Measurements from ENCODE around the gene SLC44A1. TPM values are rescaled to one million over a fixed set of nuclear protein-coding genes. Genes with fewer than 3 reads are reported as not detected.

Gene SLC44A1
- polyA plus RNA-seq, 2 of the 4 experiments (the other 2 are of a cell fraction), result 19.6 to 27.2 TPM

GRCh38 chr9:105248691-105249090 lies 4.2 kb downstream of the SLC44A1 start:
- H3K4me3 ChIP-seq, result no peak overlapping the region
- no peak overlapping the region for H3K27ac ChIP-seq
- no peaks in the 10 kb centered on the region for H3K9me3 ChIP-seq
- ChIA-PET CTCF (no interaction called here), POLR2A (no interaction called here)
- DNase-seq (ENCODE audit: low read depth in 1 of 2, low spot score in 1 of 2), result no peak
- TF ChIP-seq PHF8 (IDR thresholded peaks at IDR 0.05; ENCODE audit: borderline replicate concordance, low read depth), result no peak
- no peak for TF ChIP-seq EP300 (IDR thresholded peaks at IDR 0.05)
- no peak overlapping the region for H3K4me2 ChIP-seq
- 94% methylated on average over 3 of the region's 3 CpGs for WGBS (ENCODE audit: missing lambda C conversion rate)
- no peak for ATAC-seq
- peaks cover 34% of the 10 kb centered on the region for H3K4me1 ChIP-seq
- no peak for FAIRE-seq

DNA sequence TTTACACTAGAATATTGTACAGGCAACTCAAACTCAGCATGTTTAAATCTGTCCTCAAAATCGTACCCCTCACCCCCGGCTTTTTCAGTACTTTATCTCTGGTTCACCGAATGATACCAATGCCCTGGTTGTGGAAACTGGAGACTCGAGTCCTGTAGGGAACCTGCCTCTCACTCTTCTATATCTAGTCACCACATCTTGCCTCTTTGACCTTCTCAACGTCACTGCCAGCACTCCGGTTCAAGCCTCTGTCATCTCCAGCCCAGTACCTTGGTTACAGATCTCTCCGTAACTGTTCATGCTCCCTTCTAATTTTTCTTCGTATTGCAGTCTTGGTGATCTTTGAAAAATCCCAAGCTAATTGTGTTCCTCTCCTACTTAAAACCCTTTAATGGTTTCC lies 6.7 kb downstream of the SLC44A1 start:
- Histone ChIP-seq H3K4me2 (no peak overlapping the region), H3K27ac (no peak overlapping the region), H3K9me3 (no peaks in the 10 kb centered on the region), H3K4me1 (peaks cover 48% of the 10 kb centered on the region), H3K4me3 (no peak overlapping the region)
- ChIA-PET CTCF (no interaction called here), POLR2A (no interaction called here)
- DNase-seq (ENCODE audit: low read depth in 1 of 2, low spot score in 1 of 2), result no peak
- WGBS (ENCODE audit: missing lambda C conversion rate), result 94% methylated on average over 8 of the region's 8 CpGs
- FAIRE-seq, result no peak
- no peak for ATAC-seq
- TF ChIP-seq HOXB13 (CRISPR knock-in tag; IDR thresholded peaks at IDR 0.05; ENCODE audit: low read depth), result no peak
- no peak for TF ChIP-seq ZC3H11A (IDR thresholded peaks at IDR 0.05)
- no peak for TF ChIP-seq FOXS1 (CRISPR knock-in tag; IDR thresholded peaks at IDR 0.05)
- TF ChIP-seq JUN (IDR thresholded peaks at IDR 0.05), result no peak

- Histone ChIP-seq H3K4me3 (no peak overlapping the region), H3K9me3 (no peaks in the 10 kb centered on the region), H3K4me2 (no peak overlapping the region), H3K27ac (no peak overlapping the region), H3K4me1 (peaks cover 40% of the 10 kb centered on the region)
- 82% methylated on average over 5 of the region's 5 CpGs for WGBS (ENCODE audit: missing lambda C conversion rate)
- ChIA-PET POLR2A (no interaction called here), CTCF (interaction anchor here (0.7 kb wide), 1 partner anchor 92 kb away, joined by 3 read pairs; no protein-coding TSS in a partner anchor)
- TF ChIP-seq RAD21 (conservative IDR thresholded peaks at IDR 0.05 in 1 of 2, IDR thresholded peaks at IDR 0.05 in 1 of 2), result peak; percentile 42 to 45; a peak in 3 of 5 replicates
- TF ChIP-seq, protein P1, sequence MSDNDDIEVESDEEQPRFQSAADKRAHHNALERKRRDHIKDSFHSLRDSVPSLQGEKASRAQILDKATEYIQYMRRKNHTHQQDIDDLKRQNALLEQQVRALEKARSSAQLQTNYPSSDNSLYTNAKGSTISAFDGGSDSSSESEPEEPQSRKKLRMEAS (IDR thresholded peaks at IDR 0.05), result no peak
- TF ChIP-seq POLR2A (IDR thresholded peaks at IDR 0.05; ENCODE audit: low read length), result no peak
- TF ChIP-seq, protein P2, sequence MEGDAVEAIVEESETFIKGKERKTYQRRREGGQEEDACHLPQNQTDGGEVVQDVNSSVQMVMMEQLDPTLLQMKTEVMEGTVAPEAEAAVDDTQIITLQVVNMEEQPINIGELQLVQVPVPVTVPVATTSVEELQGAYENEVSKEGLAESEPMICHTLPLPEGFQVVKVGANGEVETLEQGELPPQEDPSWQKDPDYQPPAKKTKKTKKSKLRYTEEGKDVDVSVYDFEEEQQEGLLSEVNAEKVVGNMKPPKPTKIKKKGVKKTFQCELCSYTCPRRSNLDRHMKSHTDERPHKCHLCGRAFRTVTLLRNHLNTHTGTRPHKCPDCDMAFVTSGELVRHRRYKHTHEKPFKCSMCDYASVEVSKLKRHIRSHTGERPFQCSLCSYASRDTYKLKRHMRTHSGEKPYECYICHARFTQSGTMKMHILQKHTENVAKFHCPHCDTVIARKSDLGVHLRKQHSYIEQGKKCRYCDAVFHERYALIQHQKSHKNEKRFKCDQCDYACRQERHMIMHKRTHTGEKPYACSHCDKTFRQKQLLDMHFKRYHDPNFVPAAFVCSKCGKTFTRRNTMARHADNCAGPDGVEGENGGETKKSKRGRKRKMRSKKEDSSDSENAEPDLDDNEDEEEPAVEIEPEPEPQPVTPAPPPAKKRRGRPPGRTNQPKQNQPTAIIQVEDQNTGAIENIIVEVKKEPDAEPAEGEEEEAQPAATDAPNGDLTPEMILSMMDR (IDR thresholded peaks at IDR 0.05), result no peak
- TF ChIP-seq HOXB13 (CRISPR knock-in tag; IDR thresholded peaks at IDR 0.05; ENCODE audit: low read depth), result no peak
- TF ChIP-seq MAFK (IDR thresholded peaks at IDR 0.05; ENCODE audit: partially characterized antibody), result no peak
- no peak for TF ChIP-seq EP300 (IDR thresholded peaks at IDR 0.05)
- FAIRE-seq (no peak), DNase-seq (ENCODE audit: low read depth in 1 of 2, low spot score in 1 of 2) (no peak), ATAC-seq (no peak; a peak in 1 of 6 replicates)
Measured at GRCh38 chr9:105251733-105252404, 7.4 kb downstream of the SLC44A1 start.

DNA sequence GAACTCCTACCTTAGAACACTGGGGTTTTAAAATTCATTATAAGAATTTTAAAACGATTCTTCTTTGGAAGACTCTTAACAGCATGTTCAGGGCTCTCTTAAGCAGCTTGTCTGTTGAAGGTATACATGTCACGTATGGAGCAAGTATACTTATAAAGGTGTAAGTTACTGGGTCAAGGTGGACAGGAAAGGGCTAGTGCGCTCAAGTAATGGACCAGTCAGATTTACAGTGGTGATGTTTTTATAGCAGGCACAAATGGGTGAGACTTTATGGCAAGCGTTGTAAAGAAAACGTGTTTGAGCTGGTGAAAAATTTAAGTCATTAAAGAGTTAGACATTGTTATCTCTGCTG lies 7.9 kb downstream of the SLC44A1 start:
- Histone ChIP-seq H3K4me3 (no peak overlapping the region), H3K4me1 (peaks cover 36% of the 10 kb centered on the region), H3K4me2 (no peak overlapping the region), H3K27ac (no peak overlapping the region), H3K9me3 (no peaks in the 10 kb centered on the region)
- TF ChIP-seq BCL3 (IDR thresholded peaks at IDR 0.05) (no peak), E2F6 (IDR thresholded peaks at IDR 0.05; ENCODE audit: borderline replicate concordance, low read depth) (no peak), HEYL (CRISPR knock-in tag; IDR thresholded peaks at IDR 0.05) (no peak), RCOR1 (IDR thresholded peaks at IDR 0.05; ENCODE audit: low read depth, low read length) (no peak), BHLHE40 (IDR thresholded peaks at IDR 0.05; ENCODE audit: low read depth, low read length) (no peak), SMC3 (IDR thresholded peaks at IDR 0.05) (no peak), HOXB13 (CRISPR knock-in tag; IDR thresholded peaks at IDR 0.05; ENCODE audit: low read depth) (no peak), NR3C1 (IDR thresholded peaks at IDR 0.05) (no peak), RFX5 (IDR thresholded peaks at IDR 0.05) (no peak), ATOH8 (CRISPR knock-in tag; IDR thresholded peaks at IDR 0.05; ENCODE audit: low read depth) (no peak), EHMT2 (IDR thresholded peaks at IDR 0.05; ENCODE audit: low read depth) (no peak), CHD4 (IDR thresholded peaks at IDR 0.05; ENCODE audit: borderline replicate concordance) (no peak), GATA3 (IDR thresholded peaks at IDR 0.05; ENCODE audit: borderline replicate concordance) (no peak)
- TF ChIP-seq, protein P2 (IDR thresholded peaks at IDR 0.05), result no peak
- TF ChIP-seq, protein P1 (IDR thresholded peaks at IDR 0.05), result no peak
- ChIA-PET POLR2A (interaction anchor here (3.5 kb wide), 1 partner anchor 8 kb away, joined by 15 read pairs; the partner anchor contains the start of gene SLC44A1), CTCF (interaction anchor here (0.7 kb wide), 1 partner anchor 93 kb away, joined by 3 read pairs; no protein-coding TSS in a partner anchor)
- 87% methylated on average over 5 of the region's 5 CpGs for WGBS (ENCODE audit: missing lambda C conversion rate)
- DNase-seq (ENCODE audit: low read depth in 1 of 2, low spot score in 1 of 2) (no peak), ATAC-seq (no peak), FAIRE-seq (no peak)
